ENCODE measurements around the gene MAT2B.

GRCh38 chr5:163532171-163533084 is 27.0 kb downstream of the MAT2B start:
- TF ChIP-seq ZNF274 (IDR thresholded peaks at IDR 0.05; ENCODE audit: low read depth, low read length), result no peak
- no peak for TF ChIP-seq SUZ12 (IDR thresholded peaks at IDR 0.05; ENCODE audit: extremely low read depth, insufficient read depth, insufficient read length)
- TF ChIP-seq YY1 (IDR thresholded peaks at IDR 0.05; ENCODE audit: insufficient read depth, insufficient read length), result no peak
